GM18868 (cell line): ENCODE results near the gene TRMT2A.

Source experiments
- ATAC-seq: cut with Tn5 transposase; IDR thresholded peaks from one replicate; pipeline ENCODE4 v1.9.1; 2021; ENCODE audit warnings: mild to moderate bottlenecking, moderate library complexity; ENCODE audit not compliant: unreplicated experiment

The TRMT2A gene

DNA sequence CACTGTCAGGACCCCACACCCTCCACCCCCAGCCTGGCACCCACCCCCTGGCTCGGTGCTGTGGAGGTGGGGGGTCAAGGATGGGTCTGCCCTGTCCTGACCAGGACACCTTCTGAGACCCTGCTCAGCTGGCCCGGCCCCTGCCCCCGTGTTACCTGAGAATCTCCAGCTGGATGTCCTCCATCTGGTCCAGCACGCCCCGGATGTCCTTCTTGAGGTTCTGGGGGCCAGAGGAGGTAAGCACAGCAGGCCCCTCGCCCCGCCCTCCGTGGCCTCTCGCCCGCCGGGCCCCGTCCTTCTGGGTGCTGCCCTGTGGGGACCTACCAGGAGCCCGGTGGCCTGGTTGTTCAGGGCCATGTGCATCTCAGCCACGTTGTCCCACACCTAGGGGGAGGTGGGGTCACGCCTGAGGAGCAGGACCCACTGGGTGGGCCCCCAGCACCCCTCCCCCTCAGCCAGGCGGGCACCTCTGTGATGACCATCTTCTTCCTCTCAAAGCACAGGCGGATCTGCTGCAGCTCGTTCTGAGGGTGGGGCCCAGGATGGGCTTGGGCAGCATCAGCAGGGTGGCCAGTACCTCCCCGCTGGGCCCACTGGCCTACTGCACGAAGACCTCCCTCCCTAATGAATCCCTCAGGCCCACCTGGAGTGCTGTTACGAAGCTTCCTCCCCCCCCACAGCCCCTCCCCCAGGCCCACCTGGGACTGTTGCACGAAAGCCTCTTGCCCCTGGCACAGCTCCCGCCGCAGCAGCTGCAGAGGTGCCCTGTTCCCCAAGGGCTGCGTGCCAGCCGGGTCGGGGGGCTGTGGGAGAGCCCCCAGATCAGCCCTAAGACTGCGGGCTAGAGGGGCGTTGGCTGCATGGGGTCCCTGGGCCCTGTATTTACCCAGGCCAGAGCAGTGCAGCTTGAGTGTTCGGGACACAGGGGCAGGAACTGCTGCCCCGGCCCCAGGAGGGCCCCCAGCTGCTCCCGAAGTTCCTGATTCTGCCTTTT is 32.5 kb upstream of the TRMT2A start:
- ATAC-seq: no peak

DNA sequence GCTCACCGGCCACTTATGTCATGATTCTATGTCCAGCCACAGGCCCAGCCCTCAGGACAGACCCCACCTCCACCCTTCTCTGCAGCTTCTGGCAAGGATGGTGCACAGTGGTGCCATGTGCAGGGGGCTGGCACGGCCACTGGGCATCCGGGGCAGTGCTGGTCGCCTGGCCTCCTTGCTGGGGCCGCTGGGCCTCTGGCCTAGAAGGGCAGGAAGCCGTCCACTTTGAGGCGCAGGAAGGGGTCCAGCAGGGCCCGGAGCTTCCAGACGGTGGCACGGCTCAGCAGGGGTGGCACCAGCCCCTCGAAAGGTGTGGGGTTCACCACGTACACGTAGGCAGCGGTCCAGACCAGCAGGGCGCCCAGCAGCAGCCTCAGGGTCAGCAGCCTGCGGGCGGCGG is 31.4 kb upstream of the TRMT2A start:
- ATAC-seq: no peak

DNA sequence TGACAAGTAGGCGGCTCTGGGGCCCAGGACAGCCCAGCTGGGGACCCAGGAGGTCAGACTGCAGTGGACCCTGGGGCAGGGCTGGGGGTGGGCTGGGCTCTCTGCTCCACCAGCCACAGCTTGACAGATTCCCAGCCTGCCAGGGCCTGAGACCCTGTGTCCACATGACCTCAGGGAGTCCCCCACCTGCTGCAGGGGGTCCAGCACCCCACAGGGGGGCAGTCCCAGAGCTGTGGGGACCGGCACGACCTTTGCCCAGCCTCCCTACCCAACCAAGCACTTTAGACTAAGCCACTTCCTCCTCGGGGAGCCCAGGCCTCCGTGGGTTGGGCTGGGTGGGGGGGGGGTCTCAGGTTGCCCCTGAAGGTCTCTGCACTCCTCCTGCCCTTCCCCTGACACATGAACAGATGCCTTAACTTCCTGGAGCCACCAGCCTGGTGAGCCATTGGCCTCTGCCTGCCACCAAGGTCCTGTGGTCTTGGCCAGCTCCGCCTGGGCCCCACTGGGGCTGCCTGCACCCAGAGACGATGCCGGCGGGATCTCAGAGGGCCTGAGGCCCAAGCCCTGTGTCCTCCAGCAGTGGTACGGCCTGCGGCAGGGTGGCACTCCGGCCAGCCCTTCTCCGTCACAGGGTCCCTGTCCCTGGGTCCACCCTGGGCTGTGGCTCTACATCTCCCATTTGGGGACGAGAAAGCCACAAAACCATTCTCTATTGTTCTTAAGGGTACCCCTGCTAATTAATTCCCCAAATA is 30.4 kb upstream of the TRMT2A start:
- ATAC-seq: no peak

DNA sequence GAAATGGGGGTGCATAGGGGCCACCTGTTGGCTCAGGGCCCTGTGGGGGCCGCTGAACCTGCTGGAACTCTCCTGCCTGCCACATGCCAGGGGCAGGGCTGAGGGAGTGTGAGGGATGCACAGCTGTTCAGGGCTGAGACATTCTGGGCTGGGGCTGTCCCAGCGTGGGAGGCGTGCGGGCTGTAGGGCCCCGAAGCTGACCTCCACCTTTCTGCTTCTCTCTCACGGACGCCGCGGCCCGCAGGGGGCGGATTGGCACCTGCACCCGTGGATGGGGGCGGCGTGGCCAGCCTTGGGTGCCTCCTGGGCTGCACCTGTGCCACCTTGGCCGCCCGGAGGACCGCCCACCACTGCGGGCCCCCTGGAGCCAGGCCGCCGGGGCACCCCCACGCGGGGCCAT is 29.8 kb upstream of the TRMT2A start:
- ATAC-seq: no peak

DNA sequence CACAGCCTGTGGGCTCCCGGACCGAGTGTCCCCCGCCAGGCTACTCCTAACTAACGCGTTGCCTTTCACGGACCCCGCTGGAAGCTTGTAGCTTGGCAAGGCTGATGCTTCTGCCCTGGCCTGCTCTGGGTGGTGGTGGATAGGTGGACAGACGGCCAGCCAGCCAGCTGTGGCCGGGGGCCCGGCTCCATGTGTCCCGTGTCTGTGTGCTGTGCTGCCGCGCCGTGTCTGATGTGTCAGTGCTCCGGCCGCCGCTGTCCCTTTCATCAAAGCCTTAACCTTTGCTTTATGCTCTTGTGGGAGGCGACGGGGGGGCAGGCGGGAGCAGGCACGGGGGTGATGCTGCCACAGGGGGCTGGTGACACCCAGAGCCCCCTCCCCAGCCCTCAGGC is 28.8 kb upstream of the TRMT2A start:
- no peak for ATAC-seq

DNA sequence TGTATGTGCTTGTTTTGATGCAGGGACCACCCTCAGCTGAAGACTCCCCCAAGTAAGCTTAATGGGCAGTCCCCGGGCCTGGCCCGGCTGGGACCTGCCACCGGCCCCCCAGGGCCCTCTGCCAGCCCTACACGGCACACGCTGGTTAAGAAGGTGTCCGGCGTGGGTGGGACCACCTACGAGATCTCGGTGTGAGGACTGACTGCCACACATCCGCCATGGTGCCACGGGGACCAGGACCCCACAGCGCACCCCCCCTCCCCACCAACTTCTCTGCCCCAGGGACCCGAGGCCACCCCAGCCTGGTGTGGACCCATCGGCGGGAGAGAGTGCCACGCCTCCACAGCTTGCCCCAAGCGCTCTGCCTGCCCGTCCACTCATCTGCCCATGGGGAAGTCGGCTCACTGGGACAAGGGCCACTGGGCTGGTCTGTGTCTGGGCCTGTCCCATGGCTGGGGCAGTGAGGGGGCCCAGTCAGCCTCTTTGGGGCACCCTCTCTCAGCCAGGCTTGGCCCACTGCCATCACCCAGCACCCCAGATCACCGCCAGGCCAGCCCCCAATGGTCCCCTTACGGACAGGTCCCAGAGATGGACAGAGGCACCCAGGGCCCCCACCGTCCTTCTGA is 28.3 kb upstream of the TRMT2A start:
- ATAC-seq: no peak

DNA sequence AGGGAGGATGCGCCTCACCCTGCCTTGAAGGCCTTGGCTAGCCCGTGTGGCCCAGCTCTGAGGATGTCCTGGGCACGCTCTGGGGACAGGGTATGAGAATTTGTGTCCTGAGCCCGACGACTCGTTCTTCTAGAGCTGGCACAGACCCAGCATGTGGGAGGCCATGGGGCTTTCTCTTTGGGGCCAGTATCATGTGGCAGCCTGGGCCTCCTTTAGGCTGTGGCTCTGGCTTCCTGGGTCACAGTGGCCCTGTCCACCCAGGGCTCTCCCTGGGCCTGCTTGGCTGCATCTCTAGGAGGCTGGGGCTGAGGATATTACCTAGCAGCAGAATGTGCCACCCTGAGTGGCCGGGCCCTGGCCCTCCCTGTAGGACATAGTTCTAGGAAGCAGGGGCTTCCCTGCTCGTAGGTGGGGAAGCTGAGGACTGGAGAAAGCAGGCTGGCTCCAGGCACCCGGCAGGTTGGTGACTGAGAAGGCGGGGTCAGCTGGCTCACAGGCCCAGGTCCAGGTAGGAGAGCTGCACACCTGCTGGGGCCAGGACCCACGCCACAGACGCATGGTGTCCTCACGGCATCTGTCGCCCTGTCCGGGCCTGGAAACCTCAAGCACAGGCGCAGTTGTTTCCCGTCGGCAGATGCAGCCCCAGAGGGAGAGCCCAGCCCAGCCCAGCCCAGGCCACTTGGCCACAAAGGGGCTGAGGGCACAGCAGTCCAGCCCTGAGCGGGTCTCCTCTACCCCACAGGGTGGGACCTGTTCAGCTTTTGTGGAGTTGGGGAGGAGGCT is 27.0 kb upstream of the TRMT2A start:
- no peak for ATAC-seq

DNA sequence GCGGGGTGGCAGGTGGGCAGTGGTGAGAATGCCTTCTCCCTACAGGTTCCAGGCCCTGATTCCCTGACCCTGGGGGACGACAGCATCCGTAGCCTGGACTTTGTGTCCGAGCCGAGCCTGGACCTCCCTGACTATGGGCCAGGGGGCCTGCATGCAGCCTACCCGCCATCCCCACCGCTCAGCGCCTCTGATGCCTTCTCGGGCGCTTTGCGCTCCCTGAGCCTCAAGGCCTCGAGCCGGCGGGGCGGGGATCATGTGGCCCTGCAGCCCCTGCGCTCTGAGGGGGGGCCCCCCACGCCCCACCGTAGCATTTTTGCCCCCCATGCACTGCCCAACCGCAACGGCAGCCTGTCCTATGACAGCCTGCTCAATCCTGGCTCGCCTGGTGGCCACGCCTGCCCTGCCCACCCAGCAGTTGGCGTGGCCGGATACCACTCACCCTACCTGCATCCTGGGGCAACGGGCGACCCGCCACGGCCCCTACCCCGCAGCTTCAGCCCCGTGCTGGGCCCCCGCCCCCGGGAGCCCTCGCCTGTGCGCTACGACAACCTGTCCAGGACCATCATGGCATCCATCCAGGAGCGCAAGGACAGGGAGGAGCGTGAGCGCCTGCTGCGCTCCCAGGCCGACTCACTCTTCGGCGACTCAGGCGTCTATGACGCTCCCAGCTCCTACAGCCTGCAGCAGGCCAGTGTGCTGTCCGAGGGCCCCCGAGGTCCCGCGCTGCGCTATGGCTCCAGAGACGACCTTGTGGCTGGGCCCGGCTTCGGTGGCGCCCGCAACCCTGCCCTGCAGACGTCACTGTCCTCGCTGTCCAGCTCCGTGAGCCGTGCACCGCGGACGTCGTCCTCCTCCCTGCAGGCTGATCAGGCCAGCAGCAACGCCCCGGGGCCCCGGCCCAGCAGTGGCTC is 25.9 kb upstream of the TRMT2A start:
- ATAC-seq: no peak

DNA sequence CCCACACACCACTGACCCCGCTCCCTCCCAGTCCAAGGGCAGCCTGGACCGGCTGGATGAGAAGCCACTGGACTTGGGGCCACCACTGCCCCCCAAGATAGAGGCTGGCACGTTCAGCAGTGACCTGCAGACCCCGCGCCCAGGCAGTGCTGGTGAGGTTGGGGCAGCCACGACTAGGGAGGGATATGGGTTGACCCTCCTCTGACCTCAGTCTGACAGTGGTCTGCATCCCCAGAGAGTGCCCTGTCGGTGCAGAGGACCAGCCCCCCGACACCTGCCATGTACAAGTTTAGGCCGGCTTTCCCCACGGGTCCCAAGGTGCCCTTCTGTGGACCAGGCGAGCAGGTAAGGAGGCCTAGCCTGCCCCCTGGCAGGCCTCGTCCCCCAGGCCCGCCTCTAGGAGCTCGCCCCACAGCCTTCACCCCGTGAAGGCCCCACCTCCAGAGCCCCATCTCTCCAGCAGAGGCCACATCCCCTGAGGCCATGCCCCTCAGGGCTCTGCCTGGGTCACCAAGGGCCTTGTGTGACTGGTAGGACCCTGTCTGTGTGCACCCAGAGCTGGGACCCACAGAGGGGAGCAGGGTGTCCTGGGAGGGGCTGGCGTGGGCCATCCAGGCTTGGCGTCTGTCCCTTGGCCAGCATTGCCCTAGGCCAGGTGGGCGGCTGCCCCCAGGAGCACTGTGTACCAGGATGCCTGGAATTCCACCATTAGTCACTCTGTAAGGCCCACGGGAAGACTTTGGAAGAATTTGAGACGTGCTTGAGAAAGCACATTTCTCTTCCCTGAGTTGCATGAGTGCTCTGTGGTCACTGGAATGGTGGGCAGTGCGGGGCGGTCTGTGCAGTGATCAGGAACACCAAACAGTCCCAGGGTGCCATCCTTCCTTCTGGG is 24.4 kb upstream of the TRMT2A start:
- ATAC-seq: no peak

DNA sequence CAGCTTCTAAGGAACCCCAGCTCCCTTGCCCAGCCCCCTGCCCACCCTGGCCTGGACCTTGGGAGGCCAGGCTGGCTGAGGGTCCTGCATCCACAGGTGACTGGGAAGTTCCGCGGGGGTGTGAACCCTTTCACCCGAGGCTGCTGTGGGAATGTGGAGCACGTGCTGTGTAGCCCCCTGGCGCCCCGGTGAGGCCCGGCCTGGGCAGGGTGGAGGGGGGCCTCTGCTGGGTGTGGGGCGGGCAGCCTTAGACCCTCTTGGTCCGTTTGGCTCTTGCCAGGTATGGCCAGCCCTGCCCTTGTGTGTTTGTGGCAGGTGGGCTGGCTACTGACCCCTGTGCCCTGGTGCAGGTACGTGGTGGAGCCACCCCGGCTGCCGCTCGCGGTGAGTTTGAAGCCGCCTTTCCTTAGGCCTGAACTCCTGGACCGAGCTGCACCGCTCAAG is 23.5 kb upstream of the TRMT2A start:
- ATAC-seq: no peak

DNA sequence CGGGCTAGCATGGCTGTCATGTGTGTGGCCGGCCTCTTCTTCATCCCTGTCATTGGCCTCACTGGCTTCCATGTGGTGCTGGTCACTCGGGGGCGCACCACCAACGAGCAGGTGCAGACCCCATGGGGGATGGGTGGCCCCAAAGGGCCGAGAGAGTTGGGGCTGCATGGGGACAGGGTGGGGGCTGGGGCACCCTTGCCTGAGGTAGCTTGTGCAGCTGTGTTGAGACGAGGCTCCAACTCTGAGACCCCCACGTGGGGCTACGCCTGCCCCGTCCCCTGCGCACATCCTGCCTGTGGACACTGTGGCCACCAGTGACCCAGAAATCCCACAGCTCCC is 23.1 kb upstream of the TRMT2A start:
- ATAC-seq: no peak

DNA sequence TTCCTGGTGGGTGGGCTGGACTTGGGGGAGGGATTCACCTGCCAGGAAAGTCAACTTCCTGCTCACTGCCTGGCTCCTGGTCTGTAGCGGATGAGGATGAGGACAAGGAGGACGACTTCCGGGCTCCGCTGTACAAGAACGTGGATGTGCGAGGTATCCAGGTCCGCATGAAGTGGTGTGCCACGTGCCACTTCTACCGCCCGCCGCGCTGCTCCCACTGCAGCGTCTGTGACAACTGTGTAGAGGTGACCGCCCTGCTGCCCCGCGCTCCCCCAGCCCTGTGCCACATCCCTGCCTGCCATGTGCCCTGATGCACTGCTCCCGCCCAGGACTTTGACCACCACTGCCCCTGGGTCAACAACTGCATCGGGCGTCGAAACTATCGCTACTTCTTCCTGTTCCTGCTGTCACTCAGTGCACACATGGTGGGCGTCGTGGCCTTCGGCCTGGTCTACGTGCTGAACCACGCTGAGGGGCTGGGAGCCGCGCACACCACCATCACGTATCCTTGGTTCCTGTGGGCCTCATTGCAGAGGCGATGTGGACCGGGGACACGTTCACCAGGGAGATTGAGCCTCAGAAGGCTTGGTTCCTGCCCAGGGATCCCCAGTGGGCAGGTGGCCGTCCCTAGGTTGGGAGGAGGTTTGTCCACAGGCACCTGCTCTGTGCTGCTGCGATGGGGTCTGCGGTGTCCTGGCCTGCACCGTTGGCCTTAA is 22.5 kb upstream of the TRMT2A start:
- no peak for ATAC-seq

DNA sequence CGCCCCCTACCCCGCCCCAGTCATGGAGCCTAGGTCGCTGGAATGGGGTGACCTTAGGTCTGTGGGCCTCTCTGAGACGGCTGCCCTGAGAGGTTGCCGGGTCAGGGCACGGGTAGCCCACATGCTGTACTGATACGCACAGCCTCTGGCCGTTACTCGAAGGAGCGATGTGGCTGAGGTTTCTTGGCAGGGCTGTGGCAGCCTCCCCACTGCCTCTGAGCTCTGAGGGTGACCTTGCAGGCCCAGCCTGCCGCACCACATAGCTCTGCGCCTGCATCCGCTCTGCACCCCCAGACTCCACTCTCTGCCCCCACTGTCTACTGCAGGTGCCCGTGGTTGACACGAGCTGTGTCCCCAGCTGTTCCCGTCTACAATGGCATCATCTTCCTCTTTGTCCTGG is 21.8 kb upstream of the TRMT2A start:
- ATAC-seq: no peak

DNA sequence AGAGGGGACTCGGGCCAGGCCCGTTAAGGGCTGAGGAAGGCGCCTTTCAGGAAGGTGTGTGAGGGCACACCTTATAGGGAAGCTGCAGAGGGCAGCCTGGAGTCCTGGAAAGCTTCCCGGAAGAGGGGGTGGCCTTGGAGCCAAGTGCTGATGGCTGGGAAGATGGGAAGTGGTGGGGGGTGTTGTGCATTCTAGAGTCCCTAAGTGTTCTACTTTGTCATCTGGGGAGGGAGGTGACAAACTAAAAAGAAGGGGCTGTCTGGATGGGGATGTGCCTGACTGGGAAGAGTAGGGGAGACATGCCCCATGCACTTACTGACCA is 21.4 kb upstream of the TRMT2A start:
- ATAC-seq: no peak

DNA sequence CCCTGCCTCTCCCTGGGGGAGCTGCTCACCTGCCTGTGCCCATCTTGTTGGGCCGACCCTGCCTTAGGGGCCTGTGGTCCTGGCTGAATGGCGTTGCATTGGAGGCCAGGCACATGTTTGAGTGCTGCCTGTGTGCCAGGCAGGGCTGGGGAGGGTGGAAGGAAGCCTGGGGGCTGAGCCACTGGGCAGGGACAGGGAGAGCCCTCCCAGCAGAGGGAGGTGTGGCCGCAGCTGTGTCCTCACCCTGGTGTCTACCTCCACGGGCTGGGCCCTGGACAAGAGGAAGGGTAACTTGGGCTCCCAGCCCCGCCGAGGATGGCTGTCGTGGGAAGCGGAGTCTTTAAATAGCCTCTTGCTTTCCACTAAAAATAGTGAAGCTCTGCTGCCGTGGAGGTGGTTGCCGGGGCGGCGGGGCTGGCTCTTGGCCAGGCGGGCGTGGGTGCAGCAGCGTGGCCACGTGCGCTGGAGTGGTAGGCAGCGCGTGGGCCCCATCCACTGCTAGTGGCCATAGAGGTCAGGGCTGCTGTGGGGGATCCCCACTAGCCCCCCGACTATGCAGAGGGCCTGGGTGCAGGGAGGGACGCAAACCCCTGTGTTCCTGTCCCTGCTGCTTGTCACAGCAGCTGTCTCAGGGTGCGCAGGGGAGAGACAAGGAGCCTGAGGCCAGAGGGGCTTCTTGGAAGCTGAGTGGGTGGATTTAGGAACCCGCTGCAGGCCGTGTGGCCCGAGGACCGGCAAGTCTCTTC is 20.8 kb upstream of the TRMT2A start:
- no peak for ATAC-seq

DNA sequence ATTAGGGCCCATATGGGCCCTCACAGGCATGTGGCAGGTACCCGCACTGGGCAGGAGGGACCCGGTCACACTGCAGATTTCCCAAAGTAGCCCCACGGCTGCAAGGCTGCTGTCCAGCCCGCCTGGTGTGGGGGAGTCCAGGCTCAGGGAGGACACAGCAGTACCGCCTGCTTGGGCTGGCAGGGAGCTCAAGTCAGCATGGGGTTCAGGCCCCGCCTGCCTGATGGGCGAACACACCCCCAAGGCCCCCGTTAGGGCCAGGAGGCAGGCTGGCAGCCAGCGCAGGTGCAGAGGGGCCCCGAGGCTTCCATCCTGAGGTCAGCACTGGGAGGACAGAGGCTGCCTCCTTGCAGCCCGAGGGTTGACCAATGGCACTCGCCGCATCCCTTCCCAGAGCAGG is 20.1 kb upstream of the TRMT2A start:
- ATAC-seq: no peak

DNA sequence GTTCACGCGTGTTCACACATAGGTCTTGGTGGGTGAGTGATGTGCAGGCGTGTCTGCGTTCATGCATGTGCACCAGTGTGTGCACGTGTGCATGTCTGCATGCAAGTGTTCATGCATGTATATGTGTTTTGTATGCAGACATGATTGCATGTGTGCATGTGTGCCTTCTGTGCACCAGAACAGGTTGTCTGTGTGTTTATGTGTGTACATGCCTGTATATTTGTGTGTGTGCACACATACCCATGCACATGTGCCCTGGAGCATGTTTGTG is 19.5 kb upstream of the TRMT2A start:
- no peak for ATAC-seq
